ENCODE measurements around the gene POLR3F.

The POLR3F gene

GRCh38 chr20:18430172-18430826, 36.9 kb upstream of the POLR3F start:
- CTCF ChIA-PET: interaction anchor here (0.7 to 0.8 kb wide), 2 partner anchors 13 to 747 kb away, joined by 3 to 5 read pairs; no protein-coding TSS in a partner anchor
- H3K4me3 ChIP-seq (ENCODE audit: low read depth, low read length): no peak overlapping the region
- no peaks in the 10 kb centered on the region for H3K36me3 ChIP-seq (ENCODE audit: control insufficient read depth in 2 of 2, insufficient read depth in 1 of 2, low read length in 2 of 2)
- POLR2A ChIA-PET: interaction anchor here (0.5 kb wide), 1 partner anchor 10 kb away, joined by 3 read pairs; no protein-coding TSS in a partner anchor
- no peaks in the 10 kb centered on the region for H3K9me3 ChIP-seq (ENCODE audit: control insufficient read depth, insufficient read depth, low read depth, low read length)
- peaks cover 20% of the 10 kb centered on the region for H3K4me1 ChIP-seq (ENCODE audit: control insufficient read depth, insufficient read depth, low read length)
- no peak overlapping the region for H3K27ac ChIP-seq (ENCODE audit: extremely low read depth, low read depth, low read length)
- TF ChIP-seq IKZF3 (tag by site-specific recombination; IDR thresholded peaks at IDR 0.05) (no peak), GFI1B (tag by site-specific recombination; IDR thresholded peaks at IDR 0.05) (0 out of 2 replicates have a peak, but pooled peaks have one; percentile 25), ZNF404 (tag by site-specific recombination; IDR thresholded peaks at IDR 0.05) (no peak), SETDB1 (IDR thresholded peaks at IDR 0.05; ENCODE audit: insufficient read length, low read length) (no peak), ZNF133 (tag by site-specific recombination; IDR thresholded peaks at IDR 0.05) (no peak), ZNF701 (tag by site-specific recombination; IDR thresholded peaks at IDR 0.05) (no peak), ZNF776 (tag by site-specific recombination; IDR thresholded peaks at IDR 0.05; ENCODE audit: borderline replicate concordance) (no peak), TSHZ1 (tag by site-specific recombination; IDR thresholded peaks at IDR 0.05; ENCODE audit: borderline replicate concordance) (peak; percentile 54; the same call in 1 of the 2 replicates), MZF1 (tag by site-specific recombination; IDR thresholded peaks at IDR 0.05; ENCODE audit: borderline replicate concordance) (peak; percentile 18; the same call in 1 of the 2 replicates), ZIC2 (tag by site-specific recombination; IDR thresholded peaks at IDR 0.05) (peak; percentile 23; the same call in 1 of the 2 replicates), ZNF76 (tag by site-specific recombination; IDR thresholded peaks at IDR 0.05; ENCODE audit: borderline replicate concordance, low read depth) (no peak), ZNF175 (tag by site-specific recombination; IDR thresholded peaks at IDR 0.05) (no peak), ZNF341 (tag by site-specific recombination; IDR thresholded peaks at IDR 0.05; ENCODE audit: low read depth) (no peak), ZNF473 (tag by site-specific recombination; IDR thresholded peaks at IDR 0.05) (no peak), SP7 (tag by site-specific recombination; IDR thresholded peaks at IDR 0.05) (no peak), ZBTB21 (tag by site-specific recombination; IDR thresholded peaks at IDR 0.05) (no peak), BCL11A (tag by site-specific recombination; IDR thresholded peaks at IDR 0.05; ENCODE audit: low read depth) (no peak; the same call in 1 of the 2 replicates), FEZF1 (tag by site-specific recombination; IDR thresholded peaks at IDR 0.05) (peak; percentile 85), TRIM28 (IDR thresholded peaks at IDR 0.05; ENCODE audit: borderline replicate concordance, low read length) (no peak), KLF7 (tag by site-specific recombination; IDR thresholded peaks at IDR 0.05; ENCODE audit: borderline replicate concordance) (peak; percentile 22; the same call in 1 of the 2 replicates), ZSCAN18 (tag by site-specific recombination; IDR thresholded peaks at IDR 0.05) (no peak), OVOL3 (tag by site-specific recombination; IDR thresholded peaks at IDR 0.05) (peak; percentile 92), ZNF548 (tag by site-specific recombination; IDR thresholded peaks at IDR 0.05) (no peak), ZNF335 (tag by site-specific recombination; conservative IDR thresholded peaks at IDR 0.05) (peak; percentile 69), ZNF585B (tag by site-specific recombination; IDR thresholded peaks at IDR 0.05) (no peak), ZSCAN30 (tag by site-specific recombination; IDR thresholded peaks at IDR 0.05) (peak; percentile 53; the same call in 1 of the 2 replicates), PBX3 (CRISPR knock-in tag; IDR thresholded peaks at IDR 0.05) (no peak), ZNF146 (tag by site-specific recombination; IDR thresholded peaks at IDR 0.05) (no peak), ZNF610 (tag by site-specific recombination; IDR thresholded peaks at IDR 0.05; ENCODE audit: borderline replicate concordance) (no peak), ZBTB17 (tag by site-specific recombination; IDR thresholded peaks at IDR 0.05) (no peak; the same call in 1 of the 2 replicates)
- TF ChIP-seq, protein P1, sequence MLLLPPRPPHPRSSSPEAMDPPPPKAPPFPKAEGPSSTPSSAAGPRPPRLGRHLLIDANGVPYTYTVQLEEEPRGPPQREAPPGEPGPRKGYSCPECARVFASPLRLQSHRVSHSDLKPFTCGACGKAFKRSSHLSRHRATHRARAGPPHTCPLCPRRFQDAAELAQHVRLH (tag by site-specific recombination; IDR thresholded peaks at IDR 0.05): peak; percentile 55
- TF ChIP-seq, protein P2, sequence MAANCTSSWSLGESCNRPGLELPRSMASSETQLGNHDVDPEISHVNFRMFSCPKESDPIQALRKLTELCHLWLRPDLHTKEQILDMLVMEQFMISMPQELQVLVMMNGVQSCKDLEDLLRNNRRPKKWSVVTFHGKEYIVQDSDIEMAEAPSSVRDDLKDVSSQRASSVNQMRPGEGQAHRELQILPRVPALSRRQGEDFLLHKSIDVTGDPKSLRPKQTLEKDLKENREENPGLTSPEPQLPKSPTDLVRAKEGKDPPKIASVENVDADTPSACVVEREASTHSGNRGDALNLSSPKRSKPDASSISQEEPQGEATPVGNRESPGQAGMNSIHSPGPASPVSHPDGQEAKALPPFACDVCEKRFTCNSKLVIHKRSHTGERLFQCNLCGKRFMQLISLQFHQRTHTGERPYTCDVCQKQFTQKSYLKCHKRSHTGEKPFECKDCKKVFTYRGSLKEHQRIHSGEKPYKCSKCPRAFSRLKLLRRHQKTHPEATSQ (tag by site-specific recombination; IDR thresholded peaks at IDR 0.05): 0 out of 2 replicates have a peak, but pooled peaks have one; percentile 41
